HG03060 (cell line): Measurements from ENCODE around the gene RXFP2.

Experiments used
- ATAC-seq: cut with Tn5 transposase; IDR thresholded peaks from one replicate; pipeline ENCODE4 v1.9.1; 2021; ENCODE audit warnings: low read depth, moderate number of reproducible peaks; ENCODE audit not compliant: unreplicated experiment

RXFP2 gene

DNA sequence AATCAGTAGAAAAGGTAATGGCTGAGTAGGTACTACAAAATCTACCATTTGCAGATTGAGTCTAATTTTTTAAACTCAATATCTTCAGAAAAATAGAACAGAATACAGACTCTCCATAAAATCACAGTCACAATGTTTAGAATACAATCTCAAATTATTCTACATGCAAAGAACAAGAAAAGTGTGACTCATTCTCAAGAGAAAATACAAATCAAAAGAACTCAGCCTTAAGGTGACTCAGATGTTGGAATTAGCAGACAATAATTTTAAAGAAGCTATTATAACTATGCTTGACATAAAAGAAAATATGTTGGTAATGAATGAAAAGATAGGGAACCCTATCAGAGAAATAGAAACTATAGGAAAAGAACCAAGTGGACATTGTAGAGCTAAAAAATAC is 78.9 kb downstream of the RXFP2 start:
- ATAC-seq: no peak

DNA sequence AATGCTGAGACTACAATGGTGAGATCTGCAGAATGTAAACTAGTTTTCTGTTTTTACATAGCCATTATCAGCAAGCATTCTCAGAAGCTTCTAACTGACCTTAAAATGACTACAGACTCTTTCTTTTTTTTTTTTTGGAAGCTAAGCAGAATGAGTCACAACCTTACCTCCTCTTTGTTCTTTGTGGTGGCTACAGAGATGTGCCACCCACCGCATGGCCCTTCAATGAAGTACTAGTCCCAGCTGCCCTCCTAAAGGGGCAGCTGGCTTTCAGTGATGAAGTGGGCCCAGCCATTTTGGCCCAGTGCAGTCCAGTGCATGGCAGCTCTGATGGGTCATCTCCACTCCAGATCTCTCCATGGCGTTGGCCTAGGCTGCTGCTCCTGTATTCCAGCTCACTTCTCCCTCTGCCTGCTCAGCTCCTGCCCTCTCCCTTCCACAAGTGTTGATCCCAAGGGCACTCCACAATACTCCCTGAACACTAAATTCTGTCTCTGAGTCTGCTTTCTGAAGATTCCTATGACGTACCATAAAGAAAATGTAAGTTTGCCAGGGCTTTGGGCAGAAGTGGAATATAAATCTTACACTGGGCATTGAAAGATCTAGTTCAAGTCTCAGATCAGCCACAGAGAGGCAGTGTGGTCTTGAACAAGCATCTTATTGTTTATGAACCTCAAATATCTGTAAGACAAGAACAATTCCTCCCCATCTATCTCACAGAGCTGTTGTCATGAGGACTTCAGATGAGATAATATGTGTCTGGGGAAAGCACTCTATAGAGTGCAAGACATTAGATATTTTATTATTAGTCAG is 85.6 kb downstream of the RXFP2 start:
- no peak for ATAC-seq

DNA sequence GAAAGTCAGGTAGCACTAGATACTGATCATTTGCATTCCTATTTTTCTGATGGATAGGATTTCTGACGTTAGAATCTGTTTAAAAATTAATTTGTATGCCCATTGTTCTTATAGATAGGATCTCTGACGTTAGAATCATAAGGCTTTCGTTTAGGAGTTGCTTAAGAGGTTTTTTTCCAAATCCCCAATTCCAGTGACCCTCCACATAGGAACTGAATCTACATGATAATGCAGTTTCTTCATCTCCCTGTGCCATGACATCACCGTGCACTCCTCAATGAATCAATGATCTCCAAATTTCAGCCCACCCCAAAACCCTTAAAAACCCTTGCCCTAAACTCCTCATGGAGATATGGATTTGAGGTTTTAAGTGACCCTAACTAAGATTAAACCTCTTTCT is 87.2 kb downstream of the RXFP2 start:
- no peak for ATAC-seq

DNA sequence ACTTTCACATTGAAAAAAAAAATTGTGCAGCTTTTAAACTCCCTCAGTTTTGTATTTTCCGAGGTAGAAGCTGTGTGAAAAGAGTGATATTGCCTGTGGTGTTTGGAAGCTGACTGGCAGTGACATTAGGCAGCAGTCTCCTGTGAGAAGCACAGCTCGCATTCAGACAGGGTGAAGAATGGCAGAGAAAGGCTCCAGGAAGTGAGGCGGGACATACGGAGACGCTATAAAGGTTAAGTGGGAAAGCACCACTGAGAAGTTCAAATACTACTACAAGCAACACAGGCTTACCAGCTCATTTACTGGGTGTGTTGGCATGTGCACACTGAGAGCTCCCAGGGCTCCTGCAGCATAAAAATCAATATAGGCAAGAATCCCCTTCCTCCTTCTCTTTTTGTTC is 88.4 kb downstream of the RXFP2 start:
- ATAC-seq: no peak

DNA sequence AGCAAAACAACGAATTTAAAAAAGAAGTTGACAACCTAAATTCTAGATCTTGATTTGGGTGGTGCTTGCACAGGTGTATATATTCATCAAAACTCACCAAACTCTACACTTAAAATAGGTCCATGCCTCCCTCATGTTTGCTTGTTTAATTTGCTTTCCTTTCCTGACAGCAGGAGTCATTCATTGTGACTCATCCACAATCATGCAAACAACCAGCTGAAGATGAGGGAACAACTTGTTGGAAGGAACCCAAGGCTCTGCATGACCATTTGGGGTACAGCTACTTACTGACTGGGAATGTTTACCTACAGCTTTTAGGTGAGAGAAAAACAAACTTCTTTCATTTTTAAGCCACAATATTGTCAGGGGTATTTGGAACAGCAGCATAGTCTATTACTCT is 96.6 kb downstream of the RXFP2 start:
- ATAC-seq: no peak

DNA sequence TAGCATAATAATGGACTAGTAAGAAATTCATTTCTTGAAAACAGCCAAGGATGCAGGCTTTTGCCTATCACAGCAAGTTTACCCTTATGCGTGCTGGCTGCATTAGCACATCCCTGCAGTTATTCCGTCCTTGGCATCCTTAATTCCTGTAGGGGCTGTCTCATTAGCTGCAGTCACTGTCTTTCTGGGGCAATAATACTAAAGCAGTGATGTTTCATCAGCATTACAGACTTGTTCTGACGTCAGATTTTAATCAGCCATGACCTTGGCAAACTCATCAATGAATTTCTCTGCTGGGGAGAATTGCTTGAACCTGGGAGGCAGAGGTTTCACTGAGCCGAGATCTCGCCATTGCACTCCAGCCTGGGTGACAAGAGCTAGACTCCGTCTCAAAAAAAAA is 103.7 kb downstream of the RXFP2 start:
- ATAC-seq: no peak

DNA sequence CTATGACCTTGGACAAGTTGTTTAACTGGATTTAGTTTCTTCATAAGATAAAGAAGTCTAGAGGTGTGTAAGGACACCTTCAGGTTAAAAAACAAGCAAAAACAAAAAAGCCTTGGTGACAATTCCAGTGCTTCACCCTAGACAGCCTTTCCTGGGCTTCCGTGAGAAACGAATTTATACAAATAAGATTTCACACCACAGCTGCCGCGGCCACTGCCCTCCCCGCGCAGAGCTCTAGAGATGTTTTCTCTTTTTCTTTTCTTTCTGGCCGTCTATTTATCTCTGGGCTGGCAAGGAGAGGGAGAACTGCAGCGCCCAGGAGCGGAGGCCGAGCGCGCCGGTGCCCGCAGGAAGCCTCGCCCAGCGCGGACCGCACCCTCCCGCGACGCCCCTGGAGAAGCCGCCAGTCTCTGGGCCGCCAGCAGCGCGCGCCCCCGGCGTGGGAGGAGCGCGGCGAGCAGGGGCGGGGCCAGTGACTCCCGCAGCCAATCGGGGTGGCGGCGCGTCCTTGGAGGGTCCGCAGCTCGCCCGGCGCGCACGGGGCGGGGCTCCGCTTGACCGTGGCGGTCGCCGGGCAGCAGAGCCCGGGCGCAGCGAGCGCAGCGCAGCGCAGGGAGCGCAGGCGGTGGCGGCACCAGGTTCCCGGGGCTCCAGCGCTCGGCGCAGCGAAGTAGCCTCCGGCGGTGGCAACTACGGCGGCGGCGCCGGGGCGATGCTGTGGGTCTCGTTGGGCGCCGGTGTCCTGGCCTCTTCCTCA is 107.0 kb downstream of the RXFP2 start:
- peak; percentile 67 for ATAC-seq

DNA sequence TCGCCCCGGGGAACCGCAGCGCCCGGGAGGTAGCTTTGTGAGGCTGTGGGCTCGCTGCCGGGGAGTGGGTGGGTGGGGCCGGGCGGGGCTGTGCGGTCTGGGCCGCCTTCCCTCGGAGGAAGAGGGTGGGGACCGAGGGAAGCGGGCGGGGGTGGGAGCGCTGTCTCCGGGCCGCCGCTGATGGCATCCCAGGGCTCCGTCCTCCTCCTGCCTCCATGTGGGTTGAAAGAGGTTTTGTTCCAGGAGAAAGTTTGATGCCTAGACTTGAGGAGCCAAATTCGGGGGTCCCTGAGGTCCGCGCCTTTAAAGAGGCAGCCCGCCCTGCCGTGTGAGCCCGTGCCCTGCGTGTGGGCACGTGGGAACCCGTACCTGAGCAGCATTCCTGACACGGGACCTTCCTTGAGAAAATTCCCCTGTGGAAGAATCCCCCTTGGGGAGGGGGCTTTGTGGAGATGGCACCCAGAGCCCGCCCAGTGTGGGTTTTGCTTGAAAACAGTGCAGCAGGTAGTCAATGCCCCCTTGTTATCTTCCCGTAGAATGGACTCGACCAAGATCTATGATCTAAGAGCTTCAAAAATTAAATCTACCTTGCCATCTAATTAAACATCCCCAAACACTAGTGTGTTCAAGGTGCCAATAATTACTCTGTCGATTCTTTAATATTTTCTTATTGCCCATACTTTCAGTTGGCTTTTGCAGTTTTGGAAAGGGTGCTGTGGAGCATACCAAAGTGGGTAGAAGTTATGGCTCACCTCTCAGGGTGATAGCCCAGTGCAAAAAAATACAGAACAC is 107.8 kb downstream of the RXFP2 start:
- no peak for ATAC-seq

DNA sequence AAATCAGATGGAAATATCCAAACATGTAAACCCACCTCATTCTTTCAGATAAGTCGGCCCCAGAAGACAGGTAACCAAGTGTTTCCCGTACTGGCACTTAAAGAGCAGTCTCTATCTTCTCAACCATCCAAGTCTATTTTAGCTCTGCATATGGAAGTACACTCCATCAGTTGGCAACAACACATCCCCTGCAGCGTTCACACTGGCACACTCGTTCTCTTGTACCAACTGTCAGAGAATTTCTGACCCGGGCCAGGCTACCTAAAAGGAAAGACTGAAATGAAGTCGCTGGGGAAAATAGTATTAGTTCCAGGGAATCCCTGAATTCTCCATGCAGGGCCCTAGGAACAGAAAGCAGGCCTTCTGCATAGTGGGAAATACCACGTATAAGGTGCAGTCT is 109.3 kb downstream of the RXFP2 start:
- ATAC-seq: no peak

DNA sequence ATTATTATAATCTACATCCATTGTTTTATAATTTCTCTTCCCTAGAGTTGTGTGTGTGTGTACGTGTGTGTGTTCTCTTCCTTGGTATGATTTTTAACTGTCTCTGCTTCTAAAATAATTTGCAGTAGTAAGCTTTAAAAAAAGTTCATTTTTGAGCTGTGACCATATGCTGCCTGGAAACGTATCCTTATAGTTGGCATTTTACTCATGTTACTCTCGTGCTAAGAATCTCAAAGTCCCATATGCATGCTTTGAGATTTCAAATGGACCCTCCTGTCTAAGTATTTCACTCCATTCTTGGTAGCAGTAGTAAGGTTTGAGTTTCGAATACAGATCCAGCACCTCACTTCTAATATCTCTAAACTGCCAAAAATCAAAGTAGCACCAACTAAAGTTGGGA is 109.9 kb downstream of the RXFP2 start:
- no peak for ATAC-seq

DNA sequence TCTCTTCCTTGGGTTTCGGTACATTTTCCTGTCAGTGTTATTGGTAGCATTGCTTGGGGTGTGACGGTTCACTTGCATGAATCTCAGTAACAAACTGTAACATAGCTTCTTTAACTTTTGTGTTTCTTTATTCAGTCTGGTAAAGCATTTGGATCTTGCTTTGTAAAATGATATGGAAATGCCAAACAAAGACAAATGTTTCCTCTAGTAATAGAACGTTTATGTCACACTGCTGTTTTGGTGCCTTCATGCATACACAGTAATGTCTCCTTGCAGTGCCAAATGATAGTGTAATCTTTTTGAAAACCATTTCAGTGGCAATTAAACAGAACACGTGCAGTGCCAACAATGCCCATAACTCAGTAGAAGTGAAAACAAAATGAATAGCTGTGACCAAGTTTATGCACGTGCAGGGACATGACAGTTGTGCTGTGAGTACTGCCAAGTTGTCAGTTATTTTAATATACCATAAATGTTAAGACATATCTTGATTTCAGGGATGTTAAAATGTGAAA is 110.8 kb downstream of the RXFP2 start:
- ATAC-seq: no peak

DNA sequence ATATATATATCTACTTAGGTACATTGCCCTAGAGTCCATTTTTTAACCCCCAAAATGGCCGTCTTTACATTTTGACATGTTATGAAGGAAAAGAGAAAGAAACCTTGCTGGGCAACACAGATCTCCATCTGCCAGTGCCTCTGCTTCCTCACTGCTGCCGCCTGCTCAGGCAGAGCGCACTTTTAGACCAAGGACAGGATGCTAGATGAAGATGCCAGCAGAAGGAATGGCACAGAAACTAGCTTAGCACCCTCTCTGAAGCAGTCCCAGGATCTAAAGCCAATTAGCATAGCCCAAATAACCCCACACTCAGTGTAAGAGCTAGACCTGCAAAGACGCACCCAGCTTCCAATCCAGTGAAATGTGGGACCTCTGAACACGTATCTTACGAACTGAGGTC is 111.9 kb downstream of the RXFP2 start:
- no peak for ATAC-seq
